Measurements from ENCODE around the gene MCRIP2. TPM values are rescaled to one million over a fixed set of nuclear protein-coding genes. Genes with fewer than 3 reads are reported as not detected.
A peak's percentile ranks its signal among the peaks of the same experiment; 100 is the strongest.

The MCRIP2 gene
- polyA plus RNA-seq, 2 of the 4 experiments (the other 2 are of a cell fraction) = 10.7 to 21.3 TPM

DNA sequence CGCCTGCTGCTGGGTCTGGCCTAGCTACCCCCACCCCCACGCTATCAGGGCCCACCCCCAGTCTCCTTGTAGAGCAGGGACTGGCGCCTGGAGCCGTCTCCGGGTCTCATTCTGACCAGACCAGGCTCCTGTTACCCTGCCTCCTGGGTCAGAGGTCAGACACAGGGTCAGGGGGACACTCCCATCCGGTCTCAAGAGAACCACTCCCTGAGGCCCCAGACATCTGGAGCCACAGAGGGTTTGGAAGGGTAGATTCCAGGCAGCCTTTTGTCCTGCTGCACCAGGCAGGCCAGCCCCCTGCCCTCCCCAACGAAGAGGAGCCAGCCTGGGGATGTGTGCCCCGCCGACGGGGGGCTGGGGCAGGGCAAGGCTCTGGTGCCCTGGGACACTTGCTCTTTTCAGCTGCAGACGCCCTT lies 11.8 kb upstream of the MCRIP2 start (continued):
- TF ChIP-seq CEBPB (IDR thresholded peaks at IDR 0.05) = no peak

DNA sequence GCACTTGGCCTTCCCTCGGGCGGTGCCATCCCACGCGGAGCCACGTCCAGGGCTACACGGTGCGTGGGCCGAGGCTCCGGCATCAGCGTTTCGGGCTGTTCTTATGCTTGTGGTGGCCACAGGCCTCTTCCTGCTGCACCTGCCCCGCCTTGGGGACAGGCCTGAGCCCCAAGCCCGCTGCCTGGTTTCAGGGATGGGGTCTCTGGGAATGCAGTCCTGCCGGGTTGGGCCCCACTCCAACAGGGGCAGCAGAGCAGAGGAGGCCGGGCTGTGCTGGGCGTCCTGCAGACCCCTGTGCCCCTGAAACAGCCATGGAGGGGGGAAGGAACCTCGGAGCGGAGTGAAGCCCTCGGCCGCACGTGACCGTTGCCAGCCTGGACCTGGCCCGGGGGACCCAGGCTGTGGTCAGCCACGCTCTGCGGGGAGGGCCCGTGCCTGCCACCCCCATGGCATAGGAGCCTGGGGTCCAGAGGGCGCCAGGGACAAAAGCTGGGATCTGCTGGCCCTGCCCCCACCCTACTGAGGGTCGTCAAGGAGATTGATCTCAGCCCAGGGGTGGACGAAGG lies 11.3 kb upstream of the MCRIP2 start:
- no peak overlapping the region for H3K4me3 ChIP-seq
- peak overlapping the region in 1 of 2 experiments; percentile 30; a peak in 1 of 6 replicates for H3K27ac ChIP-seq
- POLR2A ChIA-PET = no interaction called here
- TF ChIP-seq CEBPB (IDR thresholded peaks at IDR 0.05) (no peak), CHD2 (IDR thresholded peaks at IDR 0.05; ENCODE audit: low read length, partially characterized antibody) (no peak), HOXB5 (CRISPR knock-in tag; IDR thresholded peaks at IDR 0.05) (no peak), RARB (CRISPR knock-in tag; IDR thresholded peaks at IDR 0.05) (no peak), CBX8 (IDR thresholded peaks at IDR 0.05) (no peak), ZNF302 (CRISPR knock-in tag; IDR thresholded peaks at IDR 0.05) (no peak), NR3C1 (IDR thresholded peaks at IDR 0.05) (no peak), NPAS2 (CRISPR knock-in tag; IDR thresholded peaks at IDR 0.05; ENCODE audit: borderline replicate concordance) (no peak), ZSCAN20 (CRISPR knock-in tag; IDR thresholded peaks at IDR 0.05) (no peak), FOXS1 (CRISPR knock-in tag; IDR thresholded peaks at IDR 0.05) (no peak), HEYL (CRISPR knock-in tag; IDR thresholded peaks at IDR 0.05) (no peak), RAD21 (conservative IDR thresholded peaks at IDR 0.05 in 1 of 2, IDR thresholded peaks at IDR 0.05 in 1 of 2) (no peak), SREBF2 (IDR thresholded peaks at IDR 0.05) (no peak), HOXB13 (CRISPR knock-in tag; IDR thresholded peaks at IDR 0.05; ENCODE audit: low read depth) (no peak)
- TF ChIP-seq, protein P1, sequence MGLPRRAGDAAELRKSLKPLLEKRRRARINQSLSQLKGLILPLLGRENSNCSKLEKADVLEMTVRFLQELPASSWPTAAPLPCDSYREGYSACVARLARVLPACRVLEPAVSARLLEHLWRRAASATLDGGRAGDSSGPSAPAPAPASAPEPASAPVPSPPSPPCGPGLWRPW (IDR thresholded peaks at IDR 0.05) = no peak
- TF ChIP-seq, protein P2, sequence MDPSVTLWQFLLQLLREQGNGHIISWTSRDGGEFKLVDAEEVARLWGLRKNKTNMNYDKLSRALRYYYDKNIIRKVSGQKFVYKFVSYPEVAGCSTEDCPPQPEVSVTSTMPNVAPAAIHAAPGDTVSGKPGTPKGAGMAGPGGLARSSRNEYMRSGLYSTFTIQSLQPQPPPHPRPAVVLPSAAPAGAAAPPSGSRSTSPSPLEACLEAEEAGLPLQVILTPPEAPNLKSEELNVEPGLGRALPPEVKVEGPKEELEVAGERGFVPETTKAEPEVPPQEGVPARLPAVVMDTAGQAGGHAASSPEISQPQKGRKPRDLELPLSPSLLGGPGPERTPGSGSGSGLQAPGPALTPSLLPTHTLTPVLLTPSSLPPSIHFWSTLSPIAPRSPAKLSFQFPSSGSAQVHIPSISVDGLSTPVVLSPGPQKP (IDR thresholded peaks at IDR 0.05; ENCODE audit: low read depth, low read length) = no peak
- TF ChIP-seq, protein P3, sequence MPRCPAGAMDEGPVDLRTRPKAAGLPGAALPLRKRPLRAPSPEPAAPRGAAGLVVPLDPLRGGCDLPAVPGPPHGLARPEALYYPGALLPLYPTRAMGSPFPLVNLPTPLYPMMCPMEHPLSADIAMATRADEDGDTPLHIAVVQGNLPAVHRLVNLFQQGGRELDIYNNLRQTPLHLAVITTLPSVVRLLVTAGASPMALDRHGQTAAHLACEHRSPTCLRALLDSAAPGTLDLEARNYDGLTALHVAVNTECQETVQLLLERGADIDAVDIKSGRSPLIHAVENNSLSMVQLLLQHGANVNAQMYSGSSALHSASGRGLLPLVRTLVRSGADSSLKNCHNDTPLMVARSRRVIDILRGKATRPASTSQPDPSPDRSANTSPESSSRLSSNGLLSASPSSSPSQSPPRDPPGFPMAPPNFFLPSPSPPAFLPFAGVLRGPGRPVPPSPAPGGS (IDR thresholded peaks at IDR 0.05) = no peak
- FAIRE-seq (no peak), ATAC-seq (no peak), DNase-seq (ENCODE audit: low read depth in 1 of 2, low spot score in 1 of 2) (no peak)
- H3K4me2 ChIP-seq = no peak overlapping the region
- CTCF ChIA-PET = no interaction called here
- no peaks in the 10 kb centered on the region for H3K9me3 ChIP-seq
- WGBS (ENCODE audit: missing lambda C conversion rate) = 90% methylated on average over 11 of the region's 29 CpGs
- H3K4me1 ChIP-seq = peaks cover 51% of the 10 kb centered on the region

DNA sequence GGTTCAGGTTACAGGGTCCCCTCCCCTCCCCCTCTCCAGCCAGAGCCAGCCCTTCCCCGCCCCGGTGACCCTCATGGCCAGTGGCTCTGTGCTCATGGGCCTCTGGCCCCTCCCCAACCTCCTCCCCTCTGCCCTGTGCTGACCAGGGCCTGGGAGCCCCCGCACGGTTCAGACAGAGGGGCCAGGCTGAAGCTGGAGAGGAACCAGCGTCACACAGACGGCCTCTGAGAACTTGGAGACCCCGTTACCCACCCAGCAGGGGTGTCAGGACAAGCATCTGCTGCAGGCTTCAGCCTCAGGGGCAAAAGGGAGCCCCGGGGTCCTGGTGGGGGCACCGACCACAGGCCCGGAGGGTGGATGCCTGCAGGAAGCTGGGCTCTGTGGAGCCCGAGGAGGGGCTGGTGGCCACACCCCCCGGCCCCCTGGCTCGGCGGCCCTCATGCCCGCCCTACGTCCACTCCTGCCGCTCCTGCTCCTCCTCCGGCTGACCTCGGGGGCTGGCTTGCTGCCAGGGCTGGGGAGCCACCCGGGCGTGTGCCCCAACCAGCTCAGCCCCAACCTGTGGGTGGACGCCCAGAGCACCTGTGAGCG lies 10.7 kb upstream of the MCRIP2 start, which contains the start of gene WFIKKN1:
WFIKKN1 (plus strand) TSS at position 171 of the 591 bp plus-strand sequence; CDS start at position 440, 269 bp downstream.
- H3K4me2 ChIP-seq = no peak within 1 kb of the TSS
- FAIRE-seq (no peak), ATAC-seq (no peak), DNase-seq (ENCODE audit: low read depth in 1 of 2, low spot score in 1 of 2) (no peak)
- ChIA-PET POLR2A (no interaction called here), CTCF (no interaction called here)
- TF ChIP-seq KDM5A (IDR thresholded peaks at IDR 0.05) (no peak), SMC3 (IDR thresholded peaks at IDR 0.05) (no peak), RCOR1 (IDR thresholded peaks at IDR 0.05; ENCODE audit: low read depth, low read length) (no peak), RAD21 (conservative IDR thresholded peaks at IDR 0.05 in 1 of 2, IDR thresholded peaks at IDR 0.05 in 1 of 2) (no peak), EHMT2 (IDR thresholded peaks at IDR 0.05; ENCODE audit: low read depth) (no peak), EHF (CRISPR knock-in tag; IDR thresholded peaks at IDR 0.05) (no peak), CBX2 (IDR thresholded peaks at IDR 0.05; ENCODE audit: borderline replicate concordance, low read depth) (no peak)
- TF ChIP-seq, protein P4, sequence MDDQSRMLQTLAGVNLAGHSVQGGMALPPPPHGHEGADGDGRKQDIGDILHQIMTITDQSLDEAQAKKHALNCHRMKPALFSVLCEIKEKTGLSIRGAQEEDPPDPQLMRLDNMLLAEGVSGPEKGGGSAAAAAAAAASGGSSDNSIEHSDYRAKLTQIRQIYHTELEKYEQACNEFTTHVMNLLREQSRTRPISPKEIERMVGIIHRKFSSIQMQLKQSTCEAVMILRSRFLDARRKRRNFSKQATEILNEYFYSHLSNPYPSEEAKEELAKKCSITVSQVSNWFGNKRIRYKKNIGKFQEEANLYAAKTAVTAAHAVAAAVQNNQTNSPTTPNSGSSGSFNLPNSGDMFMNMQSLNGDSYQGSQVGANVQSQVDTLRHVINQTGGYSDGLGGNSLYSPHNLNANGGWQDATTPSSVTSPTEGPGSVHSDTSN (IDR thresholded peaks at IDR 0.05) = 0 out of 2 replicates have a peak, but pooled peaks have one; percentile 24
- peak within 1 kb of the TSS in 1 of 2 experiments; percentile 48; a peak in 3 of 6 replicates for H3K27ac ChIP-seq
- H3K4me3 ChIP-seq = no peak within 1 kb of the TSS
- peaks cover 48% of the 10 kb centered on the region for H3K4me1 ChIP-seq
- H3K9me3 ChIP-seq = no peaks in the 10 kb centered on the region
- 53% methylated on average over 6 of the region's 23 CpGs for WGBS (ENCODE audit: missing lambda C conversion rate)
